Lung (tissue), 12 donors: ENCODE results near the gene TPCN2. TPM values are rescaled to one million over a fixed set of nuclear protein-coding genes. Genes with fewer than 3 reads are reported as not detected.

Experiments
- ATAC-seq: fragments of 200-7000 bp; cut with Tn5 transposase; one replicate; pipeline ENCODE4 v1.9.1; 2020; ENCODE audit warnings: moderate number of reproducible peaks; ENCODE audit not compliant: insufficient read depth, low FRiP score
- DNase-seq, 3 donors: peaks; one replicate each; pipeline ENCODE4 v3.0.0-alpha.2; 2013 to 2017
- H3K27ac ChIP-seq, 2 donors: one replicate each; pipeline ENCODE4 v1.5.1; 2013; ENCODE audit warnings: mild to moderate bottlenecking in 2 of 2, moderate library complexity in 2 of 2, control low read depth in 1 of 2, inconsistent platforms in 1 of 2, low read depth in 1 of 2, low read length in 1 of 2
- H3K27me3 ChIP-seq, 3 donors: one replicate each; pipeline ENCODE4 v1.5.1; 2013; ENCODE audit warnings: low read length in 2 of 3; ENCODE audit not compliant: control insufficient read depth in 3 of 3, insufficient read depth in 3 of 3
- H3K36me3 ChIP-seq, 4 donors: one replicate each; pipeline ENCODE4 v1.5.1; 2013; ENCODE audit warnings: low read length in 4 of 4, mild to moderate bottlenecking in 1 of 4, moderate library complexity in 1 of 4; ENCODE audit not compliant: control insufficient read depth in 4 of 4, insufficient read depth in 4 of 4
- H3K4me1 ChIP-seq, 5 donors: one replicate each; pipeline ENCODE4 v1.5.1; 2013; ENCODE audit warnings: low read length in 5 of 5, mild to moderate bottlenecking in 2 of 5, moderate library complexity in 1 of 5; ENCODE audit not compliant: control insufficient read depth in 5 of 5, insufficient read depth in 5 of 5
- H3K4me3 ChIP-seq: one replicate; pipeline ENCODE4 v1.5.1; 2013; ENCODE audit warnings: mild to moderate bottlenecking, control low read depth, moderate library complexity
- H3K9ac ChIP-seq, 2 donors: one replicate each; pipeline ENCODE4 v1.5.1; 2013; ENCODE audit warnings: low read length in 2 of 2, control low read depth in 1 of 2; ENCODE audit not compliant: insufficient read depth in 1 of 2
- H3K9me3 ChIP-seq, 4 donors: one replicate each; pipeline ENCODE4 v1.5.1; 2013; ENCODE audit warnings: low read length in 3 of 4, mild to moderate bottlenecking in 1 of 4, moderate library complexity in 1 of 4; ENCODE audit not compliant: control insufficient read depth in 4 of 4, insufficient read depth in 3 of 4
- CTCF ChIP-seq: IDR thresholded peaks from 2 replicates; pipeline ENCODE4 v1.5.1; 2012; ENCODE audit warnings: mild to moderate bottlenecking; ENCODE audit errors: control extremely low read depth, extremely low read depth
- WGBS, 2 donors: extraction: QIAGEN DNeasy Blood & Tissue Kit; methylation state at CpG; one replicate each; pipeline ENCODE4 v1.1.7; 2013; 5-methylcytosine and 5-hydroxymethylcytosine counted together
- polyA plus RNA-seq, 2 donors: library from polyadenylated mRNA; stranded (reverse); fragments of 200-250 nt; gene quantifications; one replicate each; pipeline ENCODE4 v1.2.1, GENCODE V29; 2013
- total RNA-seq, 2 donors: library from RNA; depleted of rRNA in 1 of 2; stranded (reverse); fragments of >200 nt in 1 of 2; gene quantifications; one replicate each; pipeline ENCODE4 v1.2.1, GENCODE V29; 2014 to 2021
- donor health status: control.
- donor health status: control.
- donor health status: Bipolar disorder and iron deficiency.
- donor health status: healthy.
- donor health status: DM: yes; HTN: yes; CAD: no.

The TPCN2 gene
- total and polyA plus RNA-seq, 4 donors = 10.0 to 25.0 (median 14.5) TPM

DNA sequence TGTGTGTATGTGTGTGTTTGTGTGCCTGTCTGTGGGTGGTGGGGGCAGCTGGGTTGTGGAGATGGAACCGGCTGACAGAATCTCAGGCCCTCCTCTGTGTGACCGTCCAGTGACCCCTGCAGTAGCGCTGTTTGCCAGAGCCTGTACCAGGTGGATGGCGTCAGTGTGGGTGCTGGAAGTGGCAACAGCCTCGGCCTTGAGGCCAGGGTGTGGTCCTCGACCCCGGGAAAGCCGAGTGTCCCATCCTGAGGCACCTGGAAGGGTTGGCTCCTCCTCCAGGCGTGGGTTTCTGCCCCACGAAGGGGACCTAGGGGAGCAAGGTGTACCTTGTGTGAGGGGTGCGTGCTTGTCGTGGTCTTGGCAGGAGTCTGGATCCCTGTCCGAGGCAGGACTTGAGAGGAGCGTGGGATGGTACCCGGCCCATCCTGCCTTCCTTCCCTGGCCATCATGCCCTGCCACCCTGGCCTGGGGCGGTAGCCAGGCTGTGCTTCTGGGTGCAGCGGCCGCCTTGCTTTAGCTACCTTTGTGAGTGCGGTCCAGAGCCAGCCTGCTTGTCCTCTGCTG lies 16.5 kb downstream of the TPCN2 start:
- H3K27ac ChIP-seq = no peak overlapping the region
- no peak overlapping the region for H3K4me3 ChIP-seq
- DNase-seq (no peak), ATAC-seq (no peak)
- peaks cover 0 to 33% (median 10%) of the 10 kb centered on the region in 4 donors for H3K36me3 ChIP-seq
- H3K4me1 ChIP-seq = peaks cover 0 to 4% (median 0%) of the 10 kb centered on the region in 5 donors
- H3K9me3 ChIP-seq = no peaks in the 10 kb centered on the region
- no peak overlapping the region for H3K9ac ChIP-seq
- 86 to 88% methylated on average over 19 of the region's 19 CpGs for WGBS, 2 donors
- no peak for TF ChIP-seq CTCF
- no peaks in the 10 kb centered on the region for H3K27me3 ChIP-seq

- peaks cover 4 to 44% (median 12%) of the 10 kb centered on the region in 4 donors for H3K36me3 ChIP-seq
- H3K27me3 ChIP-seq = no peaks in the 10 kb centered on the region
- H3K9me3 ChIP-seq = no peaks in the 10 kb centered on the region
- no peak overlapping the region for H3K4me3 ChIP-seq
- H3K4me1 ChIP-seq = peaks cover 0 to 4% (median 0%) of the 10 kb centered on the region in 5 donors
- DNase-seq = no peak
- no peak overlapping the region for H3K9ac ChIP-seq
- no peak for ATAC-seq
- no peak for TF ChIP-seq CTCF
- WGBS, 2 donors = 90 to 92% methylated on average over 28 to 30 of the region's 30 CpGs
- no peak overlapping the region for H3K27ac ChIP-seq
Measured at GRCh38 chr11:69066122-69067112, 17.7 kb downstream of the TPCN2 start.

DNA sequence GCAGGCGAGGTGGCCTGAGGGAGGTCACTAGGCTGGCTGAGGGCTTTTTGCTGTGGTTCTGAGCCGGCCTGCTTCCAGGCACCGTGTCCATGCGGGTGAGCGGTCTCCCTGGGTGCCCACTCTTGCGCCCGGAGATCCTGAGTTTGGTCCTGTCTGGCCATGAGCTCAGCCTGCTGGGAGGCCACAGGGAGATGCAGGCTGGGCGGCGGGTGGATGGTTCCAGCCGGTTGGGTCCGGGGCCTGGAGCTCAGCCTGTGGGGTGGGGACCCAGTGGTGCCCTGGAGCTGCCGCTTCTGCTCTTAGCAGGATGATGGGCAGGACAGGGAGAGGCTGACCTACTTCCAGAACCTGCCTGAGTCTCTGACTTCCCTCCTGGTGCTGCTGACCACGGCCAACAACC lies 18.5 kb downstream of the TPCN2 start:
- no peak overlapping the region for H3K27ac ChIP-seq
- no peak for DNase-seq
- no peaks in the 10 kb centered on the region for H3K9me3 ChIP-seq
- H3K36me3 ChIP-seq = peaks cover 4 to 52% (median 12%) of the 10 kb centered on the region in 4 donors
- H3K9ac ChIP-seq = no peak overlapping the region
- no peak for TF ChIP-seq CTCF
- no peaks in the 10 kb centered on the region for H3K27me3 ChIP-seq
- 94 to 96% methylated on average over 13 of the region's 13 CpGs for WGBS, 2 donors
- ATAC-seq = no peak
- H3K4me1 ChIP-seq = peaks cover 0 to 4% (median 0%) of the 10 kb centered on the region in 5 donors
- H3K4me3 ChIP-seq = no peak overlapping the region
